Erythroblast (primary cell): ENCODE measurements around the gene RALGDS.

Experiments
- GATA1 ChIP-seq: IDR thresholded peaks from 2 replicates; pipeline ENCODE4 v1.6.1; 2011; ENCODE audit warnings: low read depth, mild to moderate bottlenecking, control low read depth, low read length, moderate library complexity
- POLR2A ChIP-seq: IDR thresholded peaks from 2 replicates; pipeline ENCODE4 v1.6.1; 2011; ENCODE audit warnings: mild to moderate bottlenecking, low read length

GRCh38 chr9:133100506-133101355, 20.3 kb downstream of the RALGDS start:
- TF ChIP-seq POLR2A (no peak), GATA1 (no peak)
